Suprapubic skin (tissue), 4 donors: ENCODE results near the gene UAP1.

Experiments
- CTCF ChIP-seq, 2 donors: fragments of 200-600 bp in 1 of 2; fragments of 450-650 bp in 1 of 2; sonication (generic) in 1 of 2; IDR thresholded peaks; one replicate each; pipeline ENCODE4 v1.5.1; 2016 to 2019; ENCODE audit warnings: antibody characterized with exemption in 2 of 2, mild to moderate bottlenecking in 1 of 2, moderate library complexity in 1 of 2
- EP300 ChIP-seq: sonication (generic); formaldehyde crosslinking; IDR thresholded peaks from one replicate; pipeline ENCODE4 v1.6.1; 2017; ENCODE audit warnings: antibody characterized with exemption
- POLR2A ChIP-seq, 2 donors: fragments of 450-650 bp; IDR thresholded peaks; one replicate each; pipeline ENCODE4 v1.6.1; 2017; ENCODE audit warnings: antibody characterized with exemption in 2 of 2, mild to moderate bottlenecking in 2 of 2, moderate library complexity in 2 of 2
- POLR2AphosphoS5 ChIP-seq, 3 donors: sonication (generic); formaldehyde crosslinking; IDR thresholded peaks; one replicate each; pipeline ENCODE4 v1.6.1; 2017; ENCODE audit warnings: antibody characterized with exemption in 3 of 3

DNA sequence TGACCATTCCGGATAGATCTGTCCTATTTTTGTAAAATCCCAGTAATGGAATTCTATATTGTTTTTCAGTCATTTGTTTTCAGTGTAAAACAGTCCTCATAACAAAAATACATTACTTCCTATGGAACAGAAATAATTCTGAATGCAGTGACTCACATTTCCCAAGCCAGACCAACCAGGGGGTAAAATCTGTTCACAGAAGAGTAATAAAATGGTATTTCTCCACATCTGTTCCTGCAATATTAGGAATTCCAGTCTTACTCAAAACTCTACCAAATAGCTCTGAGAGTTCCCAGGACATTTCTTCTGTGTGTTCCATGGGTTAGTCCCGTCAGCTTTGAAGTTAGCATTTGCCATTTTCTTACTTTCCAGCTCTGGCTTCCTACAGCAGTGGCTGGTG, 68.1 kb downstream of the UAP1 start:
- TF ChIP-seq CTCF (IDR thresholded peaks at IDR 0.05) (no peak), POLR2A (IDR thresholded peaks at IDR 0.05) (no peak), POLR2AphosphoS5 (IDR thresholded peaks at IDR 0.05) (no peak), EP300 (no peak)
